AG09319 (cell line): ENCODE results near the gene BBS1.

Experiments used
- DNase-seq: peaks from one replicate; pipeline ENCODE4 v3.0.0-alpha.2; 2010; ENCODE audit warnings: low read depth; ENCODE audit errors: extremely low read depth
- CTCF ChIP-seq: IDR thresholded peaks from 2 replicates; pipeline ENCODE4 v1.5.1; 2011; ENCODE audit warnings: low read depth, mild to moderate bottlenecking, inconsistent platforms, low read length, moderate library complexity

The BBS1 gene

GRCh38 chr11:66498506-66498905 is 11.9 kb upstream of the BBS1 start:
- DNase-seq: no peak
- TF ChIP-seq CTCF: no peak

- TF ChIP-seq CTCF: no peak
- DNase-seq: no peak
These were observed 5.1 kb upstream of the BBS1 start for GRCh38 chr11:66505276-66505816.

- DNase-seq: no peak
- TF ChIP-seq CTCF: no peak
These were observed 1.3 kb upstream of the BBS1 start for GRCh38 chr11:66509131-66509561.

GRCh38 chr11:66510990-66511339 is 530 bp downstream of the BBS1 start:
- no peak for DNase-seq
- TF ChIP-seq CTCF: no peak

- no peak for TF ChIP-seq CTCF
- DNase-seq: no peak
These were observed 13.2 kb downstream of the BBS1 start for GRCh38 chr11:66523611-66524010.

GRCh38 chr11:66524304-66525040 is 14.0 kb downstream of the BBS1 start:
- no peak for TF ChIP-seq CTCF
- DNase-seq: no peak

- no peak for TF ChIP-seq CTCF
- no peak for DNase-seq
These were observed 18.6 kb downstream of the BBS1 start for GRCh38 chr11:66529069-66529468.
